Mucosa of descending colon (tissue), 3 donors: ENCODE data around the gene AVL9. TPM values are rescaled to one million over a fixed set of nuclear protein-coding genes. Genes with fewer than 3 reads are reported as not detected.
A peak's percentile ranks its signal among the peaks of the same experiment; 100 is the strongest.

Experiments
- ATAC-seq: fragments of 200-7000 bp; cut with Tn5 transposase; one replicate; pipeline ENCODE4 v1.9.1; 2020; ENCODE audit warnings: mild to moderate bottlenecking, moderate library complexity
- DNase-seq, 3 donors: peaks; one replicate each; pipeline ENCODE4 v3.0.0-alpha.2; 2020
- H3K36me3 ChIP-seq: fragments of 200-600 bp; one replicate; pipeline ENCODE4 v1.8.0; 2021; ENCODE audit warnings: low read depth, mild to moderate bottlenecking
- H3K4me1 ChIP-seq: fragments of 200-600 bp; one replicate; pipeline ENCODE4 v1.8.0; 2021; ENCODE audit warnings: low read depth, mild to moderate bottlenecking
- H3K4me3 ChIP-seq: fragments of 200-600 bp; one replicate; pipeline ENCODE4 v1.8.0; 2021; ENCODE audit warnings: mild to moderate bottlenecking
- H3K9me3 ChIP-seq: fragments of 200-600 bp; one replicate; pipeline ENCODE4 v1.8.0; 2021; ENCODE audit warnings: mild to moderate bottlenecking
- intact Hi-C, 2 donors: fragments of 100-400 bp; cut with DNase I in 1 of 2; cut with micrococcal nuclease in 1 of 2; formaldehyde crosslinking; loops; one replicate each; pipeline versions ENCODE4 v1.11.0 to v1.11.1; 2022; cut with DNase I, micrococcal nuclease
- total RNA-seq, 3 donors: library from RNA; stranded (reverse); fragmentation: NEBNext Ultra II Directional in 2 of 3; extraction: Animal tissue kit (Norgen Biotek cat#: 25700) in 2 of 3; gene quantifications; one replicate each; pipeline versions ENCODE4 v1.2.1 to v1.2.4, GENCODE V29; 2021 to 2023
- TF ChIP-seq, protein P1 (sequence below): fragments of 200-600 bp; IDR thresholded peaks from one replicate; pipeline ENCODE4 v1.8.0; 2022; ENCODE audit warnings: antibody characterized with exemption, mild to moderate bottlenecking
- donor health status: DM: no; HTN: no; CAD: no; lungs with moderate emphysema.
- donor health status: DM: no; HTN: no; CAD: no.
- donor health status: DM: no; HTN: yes; CAD: no.

AVL9 gene
- total RNA-seq, 3 donors from 2014 or later: 56.7 to 81.2 (median 74.5) TPM

DNA sequence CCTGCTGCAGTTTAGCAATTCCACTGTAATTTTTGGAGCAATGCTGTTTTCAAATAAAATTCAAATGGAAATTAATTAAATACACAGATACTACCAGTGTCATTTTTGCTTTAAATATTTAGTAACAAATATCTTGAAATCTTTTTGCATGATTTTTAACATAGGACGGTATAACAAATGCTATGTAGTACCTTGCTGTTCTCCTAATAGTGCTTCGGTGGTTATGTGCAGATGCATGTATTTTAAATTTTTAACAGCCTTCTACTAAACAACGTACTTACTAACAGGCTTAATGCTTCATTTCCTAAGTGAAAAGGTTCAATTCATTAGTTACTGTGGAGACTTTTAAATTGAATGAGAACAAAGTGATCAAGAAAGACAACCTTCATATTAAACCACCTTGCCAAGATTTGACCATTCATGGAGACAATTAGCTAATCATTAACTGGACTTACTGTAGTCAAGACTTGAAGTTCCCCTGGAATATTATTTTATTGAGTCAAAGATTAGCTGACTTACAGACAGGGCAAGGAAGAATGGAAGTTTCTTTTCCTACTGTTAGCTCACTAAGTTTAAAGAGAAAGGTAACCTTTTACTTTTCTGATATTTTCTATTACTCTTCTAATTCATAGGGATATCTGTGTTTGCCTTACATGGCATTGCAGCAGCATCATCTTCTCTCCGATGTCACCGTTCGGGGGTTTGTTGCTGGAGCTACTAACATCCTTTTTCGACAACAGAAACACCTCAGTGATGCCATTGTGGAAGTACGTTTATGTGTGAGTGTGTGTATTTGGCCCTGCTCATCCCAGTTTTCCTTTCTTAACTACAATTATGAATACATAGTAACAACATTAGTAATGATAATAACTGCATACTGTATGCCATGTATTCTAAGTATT is 74.3 kb downstream of the AVL9 start:
- H3K4me3 ChIP-seq: no peak overlapping the region
- peak; percentile 89 for ATAC-seq
- intact Hi-C loops: loop anchor here in 1 of 2 donors (5.0 kb wide), 1 partner anchor 78 kb away; no protein-coding TSS in a partner anchor
- peaks cover 6% of the 10 kb centered on the region for H3K4me1 ChIP-seq
- no peak for DNase-seq
- no peaks in the 10 kb centered on the region for H3K9me3 ChIP-seq
- TF ChIP-seq, protein P1, sequence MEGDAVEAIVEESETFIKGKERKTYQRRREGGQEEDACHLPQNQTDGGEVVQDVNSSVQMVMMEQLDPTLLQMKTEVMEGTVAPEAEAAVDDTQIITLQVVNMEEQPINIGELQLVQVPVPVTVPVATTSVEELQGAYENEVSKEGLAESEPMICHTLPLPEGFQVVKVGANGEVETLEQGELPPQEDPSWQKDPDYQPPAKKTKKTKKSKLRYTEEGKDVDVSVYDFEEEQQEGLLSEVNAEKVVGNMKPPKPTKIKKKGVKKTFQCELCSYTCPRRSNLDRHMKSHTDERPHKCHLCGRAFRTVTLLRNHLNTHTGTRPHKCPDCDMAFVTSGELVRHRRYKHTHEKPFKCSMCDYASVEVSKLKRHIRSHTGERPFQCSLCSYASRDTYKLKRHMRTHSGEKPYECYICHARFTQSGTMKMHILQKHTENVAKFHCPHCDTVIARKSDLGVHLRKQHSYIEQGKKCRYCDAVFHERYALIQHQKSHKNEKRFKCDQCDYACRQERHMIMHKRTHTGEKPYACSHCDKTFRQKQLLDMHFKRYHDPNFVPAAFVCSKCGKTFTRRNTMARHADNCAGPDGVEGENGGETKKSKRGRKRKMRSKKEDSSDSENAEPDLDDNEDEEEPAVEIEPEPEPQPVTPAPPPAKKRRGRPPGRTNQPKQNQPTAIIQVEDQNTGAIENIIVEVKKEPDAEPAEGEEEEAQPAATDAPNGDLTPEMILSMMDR: no peak
- H3K36me3 ChIP-seq: no peaks in the 10 kb centered on the region

DNA sequence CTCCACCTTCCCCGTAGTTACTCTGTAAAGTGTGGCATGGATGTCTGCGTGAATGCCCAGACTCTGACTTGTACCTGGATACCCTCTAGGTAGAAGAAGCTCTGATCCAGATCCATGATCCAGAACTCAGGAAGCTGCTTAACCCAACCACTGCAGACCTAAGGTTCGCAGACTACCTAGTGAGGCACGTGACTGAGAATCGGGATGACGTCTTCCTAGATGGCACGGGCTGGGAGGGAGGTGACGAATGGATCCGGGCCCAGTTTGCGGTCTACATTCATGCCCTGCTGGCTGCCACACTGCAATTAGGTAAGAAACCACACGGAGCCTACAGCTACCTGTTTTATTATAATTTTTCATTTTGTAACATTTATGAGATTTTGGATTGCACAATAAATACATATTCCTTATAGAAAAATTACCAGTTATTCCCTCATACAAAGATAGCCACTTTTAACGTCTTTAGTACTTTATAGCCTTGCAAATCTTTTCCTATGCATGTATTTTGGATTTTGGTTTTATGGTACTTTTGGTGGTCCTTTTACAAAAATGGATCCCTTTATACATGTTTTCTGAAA is 77.9 kb downstream of the AVL9 start:
- Histone ChIP-seq H3K9me3 (no peaks in the 10 kb centered on the region), H3K4me1 (peaks cover 6% of the 10 kb centered on the region), H3K36me3 (no peaks in the 10 kb centered on the region), H3K4me3 (no peak overlapping the region)
- no peak for ATAC-seq
- TF ChIP-seq, protein P1: no peak
- no peak for DNase-seq
- intact Hi-C loops: loop anchor here in 1 of 2 donors (5.0 kb wide), 1 partner anchor 74 kb away; no protein-coding TSS in a partner anchor

DNA sequence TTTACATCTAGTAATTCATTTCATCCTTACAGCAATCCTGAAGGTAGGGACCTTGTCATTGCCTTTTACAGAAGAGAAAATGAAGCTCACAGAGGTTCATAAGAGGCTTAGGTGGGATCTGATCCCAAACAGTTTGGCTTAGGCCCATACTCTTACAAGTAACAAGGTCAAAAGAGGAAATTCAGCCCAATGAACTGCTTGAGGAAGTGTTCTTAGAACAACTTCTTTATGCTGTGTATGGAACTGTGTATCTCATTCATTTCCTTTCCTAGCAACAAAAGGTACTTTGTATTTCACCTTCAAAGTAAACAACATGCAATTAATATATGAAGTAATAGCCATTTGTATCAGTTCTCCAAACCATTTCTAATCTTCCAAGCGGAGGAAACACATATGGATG is 79.3 kb downstream of the AVL9 start:
- no peaks in the 10 kb centered on the region for H3K36me3 ChIP-seq
- DNase-seq (no peak), ATAC-seq (no peak)
- no peak overlapping the region for H3K4me3 ChIP-seq
- intact Hi-C loops: loop anchor here in 1 of 2 donors (5.0 kb wide), 1 partner anchor 73 kb away; no protein-coding TSS in a partner anchor
- TF ChIP-seq, protein P1: no peak
- no peaks in the 10 kb centered on the region for H3K9me3 ChIP-seq
- H3K4me1 ChIP-seq: peaks cover 6% of the 10 kb centered on the region

DNA sequence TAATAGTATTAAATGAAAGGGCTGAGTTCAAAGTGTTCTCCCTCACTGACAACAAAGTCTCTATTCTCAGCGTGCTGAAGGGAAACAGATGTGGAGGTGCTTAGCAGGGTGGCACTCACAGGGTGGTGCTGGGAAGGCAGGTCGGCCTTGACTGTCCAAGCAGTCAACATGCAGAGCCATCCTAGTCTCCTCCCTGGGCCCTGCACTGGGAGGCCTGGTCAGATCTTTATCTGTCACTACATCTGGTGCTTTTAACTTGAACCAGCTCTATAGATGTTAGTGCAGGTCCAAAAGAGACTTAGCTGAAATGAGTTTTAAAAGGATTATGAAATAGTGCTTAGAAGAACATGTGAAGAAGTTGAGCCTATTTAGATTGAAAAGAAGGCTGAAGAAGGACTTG is 82.1 kb downstream of the AVL9 start:
- peaks cover under 1% of the 10 kb centered on the region for H3K36me3 ChIP-seq
- no peak for ATAC-seq
- H3K9me3 ChIP-seq: no peaks in the 10 kb centered on the region
- TF ChIP-seq, protein P1: no peak
- DNase-seq: no peak
- no peaks in the 10 kb centered on the region for H3K4me1 ChIP-seq
- intact Hi-C loops: no loop called here
- no peak overlapping the region for H3K4me3 ChIP-seq

DNA sequence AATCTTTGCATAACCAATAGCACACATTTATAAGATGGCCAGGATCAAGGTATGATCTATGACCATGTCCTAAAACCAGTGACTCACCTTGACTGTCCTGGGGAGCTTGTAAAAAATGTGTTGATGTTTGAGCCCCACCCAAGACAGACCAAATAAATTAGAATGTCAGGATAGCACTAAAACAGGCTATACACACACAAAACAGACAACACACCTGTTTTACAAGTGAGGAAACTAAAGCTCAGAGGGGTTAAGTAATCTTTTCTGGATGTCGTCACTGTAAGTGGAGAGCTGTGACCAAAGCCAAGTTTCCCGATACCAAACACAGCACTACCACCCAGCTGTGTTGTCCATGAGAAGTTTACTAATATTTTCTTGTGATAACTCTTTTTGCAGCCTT is 84.5 kb downstream of the AVL9 start:
- no peaks in the 10 kb centered on the region for H3K4me1 ChIP-seq
- H3K9me3 ChIP-seq: no peaks in the 10 kb centered on the region
- H3K4me3 ChIP-seq: no peak overlapping the region
- peak; percentile 96 for ATAC-seq
- intact Hi-C loops: no loop called here
- peaks cover 5% of the 10 kb centered on the region for H3K36me3 ChIP-seq
- DNase-seq: peak in 1 of 3 donors; percentile 11
- TF ChIP-seq, protein P1: no peak
